Thyroid gland (tissue), 4 donors: ENCODE measurements around the gene PRKAR2B. TPM values are rescaled to one million over a fixed set of nuclear protein-coding genes. Genes with fewer than 3 reads are reported as not detected.

ENCODE experiments used
- DNase-seq, 2 donors: peaks; one replicate each; pipeline ENCODE4 v3.0.0-alpha.2; 2019
- H3K27ac ChIP-seq, 3 donors: fragments of 200-600 bp; sonication (generic); 1 replicate in 2 of 3; 2 replicates in 1 of 3; pipeline ENCODE4 v1.5.1; 2016 to 2019; ENCODE audit warnings: mild to moderate bottlenecking in 1 of 3, moderate library complexity in 1 of 3
- H3K27me3 ChIP-seq: fragments of 200-600 bp; sonication (generic); one replicate; pipeline ENCODE4 v1.5.1; 2019
- H3K36me3 ChIP-seq, 2 donors: fragments of 200-600 bp; sonication (generic); one replicate each; pipeline ENCODE4 v1.5.1; 2016 to 2019
- H3K4me1 ChIP-seq, 2 donors: fragments of 200-600 bp; sonication (generic); one replicate each; pipeline ENCODE4 v1.5.1; 2017 to 2019
- H3K4me3 ChIP-seq, 3 donors: fragments of 200-600 bp; sonication (generic); replicated peaks in 1 of 3; 1 replicate in 2 of 3; 2 replicates in 1 of 3; pipeline ENCODE4 v1.5.1; 2016; ENCODE audit warnings: mild to moderate bottlenecking in 1 of 3
- H3K9me3 ChIP-seq: fragments of 200-600 bp; sonication (generic); one replicate; pipeline ENCODE4 v1.5.1; 2017
- POLR2A ChIP-seq, 2 donors: fragments of 450-650 bp; IDR thresholded peaks; one replicate each; pipeline ENCODE4 v1.6.1; 2017; ENCODE audit warnings: antibody characterized with exemption in 2 of 2, mild to moderate bottlenecking in 2 of 2, moderate library complexity in 1 of 2
- WGBS, 2 donors: methylation state at CpG; one replicate each; pipeline ENCODE4 v1.1.5; 2017; 5-methylcytosine and 5-hydroxymethylcytosine counted together
- intact Hi-C: fragments of 100-400 bp; cut with DNase I; formaldehyde crosslinking; loops from one replicate; pipeline ENCODE4 v1.15.1; 2023
- total RNA-seq, 4 donors: library from RNA; depleted of rRNA; stranded (reverse); fragments of >200 nt; gene quantifications; one replicate each; pipeline ENCODE4 v1.2.3, GENCODE V29; 2016
- TF ChIP-seq, protein P1 (sequence below), 6 experiments: fragments of 200-600 bp in 3 of 6; fragments of 450-650 bp in 3 of 6; sonication (generic) in 3 of 6; IDR thresholded peaks; one replicate each; pipeline ENCODE4 v1.5.1; 2016 to 2019; ENCODE audit warnings: antibody characterized with exemption in 6 of 6, mild to moderate bottlenecking in 2 of 6, inconsistent platforms in 1 of 6, moderate library complexity in 1 of 6

PRKAR2B gene
- total RNA-seq, 4 donors from 2014 or later: 5.1 to 9.0 (median 6.5) TPM

DNA sequence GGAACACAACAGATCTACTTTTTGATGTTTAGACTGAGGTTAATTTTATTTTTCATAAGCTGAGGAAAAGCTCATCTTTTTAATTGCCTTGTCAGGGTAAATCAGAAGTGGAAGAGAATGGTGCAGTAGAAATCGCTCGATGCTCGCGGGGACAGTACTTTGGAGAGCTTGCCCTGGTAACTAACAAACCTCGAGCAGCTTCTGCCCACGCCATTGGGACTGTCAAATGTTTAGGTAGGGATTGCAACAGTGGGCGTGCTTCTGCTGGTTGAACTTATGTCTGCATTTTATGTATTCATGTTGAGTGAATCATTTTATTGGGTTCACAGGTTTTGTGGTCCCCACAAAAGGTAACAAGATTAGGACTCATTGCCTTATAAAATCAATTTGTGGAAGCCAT lies 112.6 kb downstream of the PRKAR2B start:
- no peak overlapping the region for H3K27ac ChIP-seq
- H3K4me3 ChIP-seq: no peak overlapping the region
- intact Hi-C loops: no loop called here
- H3K4me1 ChIP-seq: no peaks in the 10 kb centered on the region
- no peaks in the 10 kb centered on the region for H3K36me3 ChIP-seq
- H3K27me3 ChIP-seq: no peaks in the 10 kb centered on the region
- no peaks in the 10 kb centered on the region for H3K9me3 ChIP-seq
- WGBS, 2 donors: 90 to 95% methylated on average over 7 of the region's 7 CpGs
- DNase-seq: no peak
- TF ChIP-seq, protein P1, sequence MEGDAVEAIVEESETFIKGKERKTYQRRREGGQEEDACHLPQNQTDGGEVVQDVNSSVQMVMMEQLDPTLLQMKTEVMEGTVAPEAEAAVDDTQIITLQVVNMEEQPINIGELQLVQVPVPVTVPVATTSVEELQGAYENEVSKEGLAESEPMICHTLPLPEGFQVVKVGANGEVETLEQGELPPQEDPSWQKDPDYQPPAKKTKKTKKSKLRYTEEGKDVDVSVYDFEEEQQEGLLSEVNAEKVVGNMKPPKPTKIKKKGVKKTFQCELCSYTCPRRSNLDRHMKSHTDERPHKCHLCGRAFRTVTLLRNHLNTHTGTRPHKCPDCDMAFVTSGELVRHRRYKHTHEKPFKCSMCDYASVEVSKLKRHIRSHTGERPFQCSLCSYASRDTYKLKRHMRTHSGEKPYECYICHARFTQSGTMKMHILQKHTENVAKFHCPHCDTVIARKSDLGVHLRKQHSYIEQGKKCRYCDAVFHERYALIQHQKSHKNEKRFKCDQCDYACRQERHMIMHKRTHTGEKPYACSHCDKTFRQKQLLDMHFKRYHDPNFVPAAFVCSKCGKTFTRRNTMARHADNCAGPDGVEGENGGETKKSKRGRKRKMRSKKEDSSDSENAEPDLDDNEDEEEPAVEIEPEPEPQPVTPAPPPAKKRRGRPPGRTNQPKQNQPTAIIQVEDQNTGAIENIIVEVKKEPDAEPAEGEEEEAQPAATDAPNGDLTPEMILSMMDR (IDR thresholded peaks at IDR 0.05): no peak
- no peak for TF ChIP-seq POLR2A (IDR thresholded peaks at IDR 0.05)

GRCh38 chr7:107158028-107158427 lies 113.5 kb downstream of the PRKAR2B start:
- intact Hi-C loops: no loop called here
- no peaks in the 10 kb centered on the region for H3K9me3 ChIP-seq
- no peaks in the 10 kb centered on the region for H3K4me1 ChIP-seq
- no peaks in the 10 kb centered on the region for H3K36me3 ChIP-seq
- no peaks in the 10 kb centered on the region for H3K27me3 ChIP-seq
- TF ChIP-seq, protein P1 (IDR thresholded peaks at IDR 0.05): no peak
- no peak for TF ChIP-seq POLR2A (IDR thresholded peaks at IDR 0.05)
- no peak for DNase-seq
- H3K27ac ChIP-seq: no peak overlapping the region
- no peak overlapping the region for H3K4me3 ChIP-seq
- 89 to 90% methylated on average over 2 of the region's 2 CpGs for WGBS, 2 donors

DNA sequence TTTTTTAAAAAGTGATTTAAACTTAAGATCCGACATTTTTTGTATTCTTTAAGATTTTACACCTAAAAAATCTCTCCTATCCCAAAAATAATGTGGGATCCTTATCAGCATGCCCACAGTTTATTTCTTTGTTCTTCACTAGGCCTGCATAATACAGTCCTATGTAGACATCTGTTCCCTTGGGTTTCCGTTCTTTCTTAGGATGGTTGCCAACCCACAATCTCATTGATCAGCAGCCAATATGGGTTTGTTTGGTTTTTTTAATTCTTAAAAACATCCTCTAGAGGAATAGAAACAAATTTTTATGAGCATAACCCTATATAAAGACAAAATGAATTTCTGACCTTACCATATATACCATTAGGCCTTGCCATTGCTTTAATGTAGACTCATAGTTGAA lies 115.9 kb downstream of the PRKAR2B start:
- Histone ChIP-seq H3K4me3 (no peak overlapping the region), H3K27ac (no peak overlapping the region), H3K9me3 (no peaks in the 10 kb centered on the region), H3K4me1 (no peaks in the 10 kb centered on the region), H3K27me3 (no peaks in the 10 kb centered on the region), H3K36me3 (no peaks in the 10 kb centered on the region)
- intact Hi-C loops: no loop called here
- no peak for DNase-seq
- TF ChIP-seq POLR2A (IDR thresholded peaks at IDR 0.05): no peak
- TF ChIP-seq, protein P1 (IDR thresholded peaks at IDR 0.05): no peak
- 78 to 87% methylated on average over 2 of the region's 2 CpGs for WGBS, 2 donors

DNA sequence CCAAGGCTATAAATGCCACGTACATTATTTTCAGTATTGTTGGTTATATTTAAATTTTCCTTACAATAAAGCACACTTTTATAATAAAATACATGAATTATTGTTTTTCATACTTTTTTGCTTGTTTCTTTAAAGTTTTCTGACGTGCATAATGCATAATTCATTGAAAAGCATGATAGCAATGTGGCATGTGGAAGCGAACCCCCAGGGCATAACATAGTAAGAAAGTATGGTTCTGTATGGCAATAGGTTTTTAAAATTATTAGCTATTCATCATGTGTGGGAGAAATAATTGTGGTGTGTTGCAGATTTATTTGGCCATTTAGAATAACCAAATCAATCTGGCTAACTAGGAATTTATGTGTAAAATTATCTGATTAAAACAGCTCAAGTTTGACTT lies 116.9 kb downstream of the PRKAR2B start:
- Histone ChIP-seq H3K36me3 (no peaks in the 10 kb centered on the region), H3K4me3 (no peak overlapping the region), H3K27me3 (no peaks in the 10 kb centered on the region), H3K9me3 (no peaks in the 10 kb centered on the region), H3K27ac (no peak overlapping the region), H3K4me1 (no peaks in the 10 kb centered on the region)
- DNase-seq: no peak
- TF ChIP-seq, protein P1 (IDR thresholded peaks at IDR 0.05): no peak
- TF ChIP-seq POLR2A (IDR thresholded peaks at IDR 0.05): no peak
- intact Hi-C loops: no loop called here
- WGBS, 2 donors: 91 to 92% methylated on average over 3 of the region's 3 CpGs

GRCh38 chr7:107162475-107162874 lies 118.0 kb downstream of the PRKAR2B start:
- no peak for DNase-seq

More at GRCh38 chr7:107162475-107162874, 118.0 kb downstream of the PRKAR2B start:
- no peaks in the 10 kb centered on the region for H3K4me1 ChIP-seq
- H3K27me3 ChIP-seq: no peaks in the 10 kb centered on the region
- H3K36me3 ChIP-seq: no peaks in the 10 kb centered on the region
- no peaks in the 10 kb centered on the region for H3K9me3 ChIP-seq
- TF ChIP-seq, protein P1 (IDR thresholded peaks at IDR 0.05): no peak
- no peak for TF ChIP-seq POLR2A (IDR thresholded peaks at IDR 0.05)
- H3K4me3 ChIP-seq: no peak overlapping the region
- no peak overlapping the region for H3K27ac ChIP-seq
- WGBS, 2 donors: 64 to 75% methylated on average over 5 of the region's 5 CpGs
- intact Hi-C loops: no loop called here
